Mucosa of stomach (tissue), 1 donor: ENCODE results near the gene SCAP.
A peak's percentile ranks its signal among the peaks of the same experiment; 100 is the strongest.

Experiments used
- H3K27me3 ChIP-seq: one replicate; pipeline ENCODE4 v1.7.0; 2013; ENCODE audit warnings: mild to moderate bottlenecking, low read length; ENCODE audit not compliant: control insufficient read depth, insufficient read depth
- H3K36me3 ChIP-seq: one replicate; pipeline ENCODE4 v1.7.0; 2013; ENCODE audit warnings: low read length; ENCODE audit not compliant: control insufficient read depth, insufficient read depth
- H3K4me1 ChIP-seq: one replicate; pipeline ENCODE4 v1.7.0; 2013; ENCODE audit warnings: mild to moderate bottlenecking, low read length; ENCODE audit not compliant: control insufficient read depth, insufficient read depth
- H3K4me3 ChIP-seq: one replicate; pipeline ENCODE4 v1.7.0; 2013; ENCODE audit warnings: low read length
- H3K9ac ChIP-seq: one replicate; pipeline ENCODE4 v1.7.0; 2013; ENCODE audit warnings: mild to moderate bottlenecking, low read length, moderate library complexity
- H3K9me3 ChIP-seq: one replicate; pipeline ENCODE4 v1.7.0; 2013; ENCODE audit warnings: mild to moderate bottlenecking, low read length, moderate library complexity; ENCODE audit not compliant: control insufficient read depth
- donor health status: Pancreatic carcinoma.

The SCAP gene

GRCh38 chr3:47399016-47399415 lies 76.7 kb downstream of the SCAP start:
- H3K4me1 ChIP-seq: peaks cover 9% of the 10 kb centered on the region
- no peaks in the 10 kb centered on the region for H3K27me3 ChIP-seq
- H3K9me3 ChIP-seq: no peaks in the 10 kb centered on the region
- no peaks in the 10 kb centered on the region for H3K36me3 ChIP-seq
- no peak overlapping the region for H3K9ac ChIP-seq
- no peak overlapping the region for H3K4me3 ChIP-seq

- H3K36me3 ChIP-seq: no peaks in the 10 kb centered on the region
Measured at GRCh38 chr3:47398228-47398627, 77.5 kb downstream of the SCAP start.

DNA sequence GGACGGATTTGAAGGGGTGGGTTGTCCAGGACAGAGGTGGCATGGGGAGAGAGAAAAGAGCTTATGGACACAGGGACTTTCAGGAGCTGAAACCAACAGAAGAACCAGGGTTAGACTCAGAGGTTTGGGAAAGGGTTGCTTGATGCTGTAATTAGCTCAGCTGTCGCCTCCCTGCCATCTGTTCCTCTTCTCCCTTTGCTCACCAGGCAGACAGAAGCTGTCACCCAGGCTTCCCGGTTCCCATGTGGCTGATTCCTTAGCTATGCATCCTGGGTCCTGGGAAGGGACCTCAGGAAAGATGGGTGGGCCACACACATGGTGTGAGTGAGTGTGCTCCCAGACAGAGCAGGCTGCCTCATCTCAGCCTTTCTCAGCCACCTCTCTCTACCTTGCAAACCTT lies 80.9 kb downstream of the SCAP start:
- no peaks in the 10 kb centered on the region for H3K27me3 ChIP-seq
- H3K36me3 ChIP-seq: no peaks in the 10 kb centered on the region
- peaks cover 11% of the 10 kb centered on the region for H3K4me1 ChIP-seq
- H3K9me3 ChIP-seq: no peaks in the 10 kb centered on the region
- no peak overlapping the region for H3K9ac ChIP-seq
- no peak overlapping the region for H3K4me3 ChIP-seq

More at GRCh38 chr3:47398228-47398627, 77.5 kb downstream of the SCAP start:
- H3K4me1 ChIP-seq: peaks cover 11% of the 10 kb centered on the region
- no peaks in the 10 kb centered on the region for H3K9me3 ChIP-seq
- no peak overlapping the region for H3K4me3 ChIP-seq
- no peaks in the 10 kb centered on the region for H3K27me3 ChIP-seq
- H3K9ac ChIP-seq: no peak overlapping the region

DNA sequence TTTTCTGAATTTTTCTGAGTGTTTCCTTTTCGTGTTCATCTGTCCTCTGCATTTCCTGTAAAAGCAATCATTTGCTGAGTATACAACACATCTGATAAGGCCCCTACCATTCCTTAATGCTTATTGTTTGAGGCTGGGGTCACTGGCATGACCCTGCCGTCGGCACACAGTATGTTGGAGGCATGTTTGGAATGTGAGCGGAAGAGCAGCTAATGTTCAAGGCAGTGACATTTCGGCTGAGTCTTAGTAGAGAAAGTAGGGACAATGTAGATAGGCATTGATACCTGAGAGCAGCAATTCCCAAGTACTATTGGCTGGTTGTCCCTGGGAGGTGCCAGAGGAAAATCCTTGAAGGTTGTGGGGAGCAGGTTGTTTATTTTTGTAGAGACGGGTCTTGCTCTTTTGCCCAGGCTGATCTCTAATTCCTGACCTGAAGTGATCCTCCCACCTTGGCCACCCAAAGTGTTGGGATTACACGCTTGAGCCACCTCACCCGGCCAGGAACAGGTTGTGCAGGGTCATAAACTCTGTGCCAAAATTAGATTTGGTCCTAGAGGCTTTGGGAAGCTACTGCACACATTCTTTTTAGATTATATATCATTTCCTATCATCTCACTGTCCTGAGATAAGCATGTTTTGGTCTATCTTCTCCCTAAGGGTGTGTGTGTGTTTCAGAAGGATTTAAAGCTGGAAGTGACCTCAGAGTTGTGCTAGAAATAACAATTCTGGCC lies 81.4 kb downstream of the SCAP start:
- H3K4me1 ChIP-seq: peaks cover 11% of the 10 kb centered on the region
- H3K4me3 ChIP-seq: no peak overlapping the region
- no peaks in the 10 kb centered on the region for H3K36me3 ChIP-seq
- no peaks in the 10 kb centered on the region for H3K27me3 ChIP-seq
- no peaks in the 10 kb centered on the region for H3K9me3 ChIP-seq
- no peak overlapping the region for H3K9ac ChIP-seq

DNA sequence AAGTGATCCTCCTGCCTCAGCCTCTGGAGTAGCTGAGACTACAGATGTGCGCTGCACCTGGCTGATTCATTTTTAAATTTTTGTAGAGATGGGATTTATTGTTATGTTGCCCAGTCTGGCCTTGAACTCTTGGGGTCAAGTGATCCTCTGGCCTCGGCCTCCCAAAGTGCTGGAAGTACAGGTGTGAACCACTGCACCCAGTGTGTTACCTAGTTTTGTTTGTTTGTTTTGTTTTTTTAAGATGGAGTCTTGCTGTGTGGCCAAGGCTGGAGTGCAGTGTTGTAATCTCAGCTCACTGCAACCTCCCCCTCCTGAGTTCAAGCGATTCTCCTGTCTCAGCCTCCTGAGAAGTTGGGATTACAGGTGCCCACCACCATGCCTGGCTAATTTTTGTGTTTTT lies 82.8 kb downstream of the SCAP start:
- H3K9me3 ChIP-seq: no peaks in the 10 kb centered on the region
- no peak overlapping the region for H3K9ac ChIP-seq
- H3K36me3 ChIP-seq: no peaks in the 10 kb centered on the region
- peaks cover 11% of the 10 kb centered on the region for H3K4me1 ChIP-seq
- no peaks in the 10 kb centered on the region for H3K27me3 ChIP-seq
- H3K4me3 ChIP-seq: no peak overlapping the region

- Histone ChIP-seq H3K4me3 (no peak overlapping the region), H3K36me3 (no peaks in the 10 kb centered on the region), H3K9me3 (no peaks in the 10 kb centered on the region), H3K27me3 (no peaks in the 10 kb centered on the region), H3K9ac (no peak overlapping the region), H3K4me1 (peaks cover 7% of the 10 kb centered on the region)
Measured at GRCh38 chr3:47385796-47386195, 89.9 kb downstream of the SCAP start.

DNA sequence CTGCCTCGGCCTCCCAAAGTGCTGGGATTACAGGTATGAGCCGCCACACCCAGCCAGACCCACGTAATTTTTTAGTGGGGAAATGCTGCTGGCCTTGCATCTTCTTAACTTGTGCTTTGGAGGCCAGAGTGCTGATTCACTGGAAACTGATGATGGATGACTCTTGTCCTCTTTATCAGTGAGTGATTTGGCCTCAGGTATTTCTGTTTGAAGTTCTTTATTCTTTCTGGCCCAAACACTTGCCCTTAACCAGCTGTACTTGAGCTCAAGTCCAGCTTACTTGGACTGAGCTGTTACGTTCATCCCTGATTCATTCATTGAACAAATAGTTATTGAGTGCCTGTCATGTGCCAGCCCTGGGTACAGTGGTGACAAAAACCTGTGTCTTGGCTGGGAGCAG lies 90.7 kb downstream of the SCAP start:
- no peaks in the 10 kb centered on the region for H3K36me3 ChIP-seq
- H3K9ac ChIP-seq: no peak overlapping the region
- H3K9me3 ChIP-seq: no peaks in the 10 kb centered on the region
- no peaks in the 10 kb centered on the region for H3K27me3 ChIP-seq
- peaks cover 7% of the 10 kb centered on the region for H3K4me1 ChIP-seq
- no peak overlapping the region for H3K4me3 ChIP-seq

DNA sequence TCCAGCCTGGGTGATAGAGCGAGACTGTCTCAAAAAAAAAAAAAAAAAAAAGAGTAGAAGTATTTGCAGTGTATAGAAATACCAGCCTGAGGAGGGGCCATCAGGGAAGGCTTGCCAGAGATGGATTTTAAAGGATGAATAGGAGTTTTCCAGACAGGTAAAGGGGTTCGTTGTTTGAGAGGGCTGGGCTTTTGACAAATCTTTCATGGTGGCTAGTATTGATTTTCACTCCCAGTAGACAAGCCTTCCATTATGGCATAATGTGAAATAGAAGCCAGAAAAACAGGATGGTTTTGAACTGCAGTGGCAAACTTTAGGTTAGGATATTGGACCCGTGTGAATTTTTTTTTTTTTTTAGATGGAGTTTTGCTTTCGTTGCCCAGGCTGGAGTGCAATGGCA lies 91.3 kb downstream of the SCAP start:
- Histone ChIP-seq H3K27me3 (no peaks in the 10 kb centered on the region), H3K9ac (no peak overlapping the region), H3K4me1 (peaks cover 11% of the 10 kb centered on the region), H3K4me3 (no peak overlapping the region), H3K9me3 (no peaks in the 10 kb centered on the region), H3K36me3 (no peaks in the 10 kb centered on the region)

DNA sequence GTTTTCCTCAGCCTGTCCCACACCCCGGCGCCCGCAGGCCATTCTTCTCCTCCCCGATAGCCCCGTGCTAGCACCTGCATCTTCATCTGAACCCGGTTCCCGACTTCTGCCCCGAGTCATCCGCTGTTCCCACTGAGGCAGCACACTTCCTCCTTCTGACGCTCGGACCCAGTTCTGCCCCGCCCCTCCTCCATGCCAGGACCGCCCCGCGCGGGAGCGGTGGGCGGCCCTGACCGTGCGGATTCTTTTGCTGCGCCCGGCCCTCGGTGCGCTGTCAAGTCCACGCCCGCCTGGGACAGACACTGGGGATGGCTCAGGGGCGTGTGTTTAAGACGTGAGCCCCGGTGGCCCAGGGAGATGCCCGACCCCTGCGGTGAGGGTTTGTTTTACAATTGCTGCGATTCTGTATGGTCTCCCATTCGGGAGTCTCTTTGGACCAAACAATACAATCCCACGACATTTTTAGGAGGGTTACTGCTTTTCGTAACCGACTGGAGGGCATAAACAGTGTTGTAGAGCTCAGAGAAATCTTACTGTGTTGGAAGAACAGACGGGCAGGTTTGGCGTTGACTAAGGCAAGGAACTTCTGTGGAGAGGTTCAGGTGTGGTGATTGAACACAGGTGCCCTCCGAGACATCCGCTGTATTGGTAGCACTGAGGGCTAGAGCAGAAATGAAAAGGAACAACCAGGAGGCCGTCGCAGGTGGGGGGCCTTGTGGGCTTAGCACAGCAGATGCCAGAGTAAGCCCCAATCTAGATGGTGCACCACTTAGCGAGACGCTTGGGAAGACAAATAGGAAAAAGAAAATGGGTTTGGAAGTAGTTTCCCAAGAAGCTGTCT lies 94.2 kb downstream of the SCAP start:
- Histone ChIP-seq H3K4me3 (peak overlapping the region; percentile 52), H3K9ac (peak overlapping the region; percentile 95), H3K9me3 (no peaks in the 10 kb centered on the region), H3K36me3 (no peaks in the 10 kb centered on the region), H3K27me3 (no peaks in the 10 kb centered on the region), H3K4me1 (peaks cover 16% of the 10 kb centered on the region)

- Histone ChIP-seq H3K4me3 (peak within 1 kb of the TSS; percentile 52), H3K27me3 (no peaks in the 10 kb centered on the region), H3K9me3 (no peaks in the 10 kb centered on the region), H3K9ac (peak within 1 kb of the TSS; percentile 95), H3K4me1 (peaks cover 16% of the 10 kb centered on the region), H3K36me3 (no peaks in the 10 kb centered on the region)
Measured at GRCh38 chr3:47380601-47381316, 95.0 kb downstream of the SCAP start, which contains the start of gene PTPN23. Gene PTPN23, plus strand, starts transcription at chr3:47381021. Its CDS starts 76 bp downstream, at chr3:47381097.

GRCh38 chr3:47380026-47380600 lies 95.6 kb downstream of the SCAP start:
- peaks cover 16% of the 10 kb centered on the region for H3K4me1 ChIP-seq
- H3K4me3 ChIP-seq: peak overlapping the region; percentile 52
- peak overlapping the region; percentile 95 for H3K9ac ChIP-seq
- no peaks in the 10 kb centered on the region for H3K9me3 ChIP-seq
- H3K36me3 ChIP-seq: no peaks in the 10 kb centered on the region
- no peaks in the 10 kb centered on the region for H3K27me3 ChIP-seq
